ENCODE data around the gene PSMB11. TPM values are rescaled to one million over a fixed set of nuclear protein-coding genes. Genes with fewer than 3 reads are reported as not detected.

The PSMB11 gene
- total and polyA plus RNA-seq, 2 donors (not counting 3 experiments of a cell fraction or from before 2014, with no cell fraction given), result not detected

GRCh38 chr14:23045419-23046357, 3.7 kb downstream of the PSMB11 start:
- Histone ChIP-seq H3K9ac (replicated peaks; ENCODE audit: extremely low read depth, insufficient read depth, low read length) (no peak overlapping the region), H3K27me3 (ENCODE audit: control insufficient read depth in 2 of 2, insufficient read depth in 2 of 2, low read length in 2 of 2) (no peaks in the 10 kb centered on the region), H3K79me2 (ENCODE audit: control insufficient read depth, insufficient read depth, low read length) (no peaks in the 10 kb centered on the region), H3K36me3 (ENCODE audit: control insufficient read depth in 2 of 2, extremely low read depth in 1 of 2, insufficient read depth in 2 of 2, low read length in 2 of 2) (peaks cover 0 to 4% of the 10 kb centered on the region in 2 experiments), H3K4me2 (ENCODE audit: insufficient read depth, low read length) (peak overlapping the region; percentile 34), H3K27ac (ENCODE audit: insufficient read depth, low read depth, low read length) (peak overlapping the region; percentile 50), H3K9me1 (replicated peaks; ENCODE audit: control insufficient read depth, extremely low read depth, insufficient read depth, low read length) (no peaks in the 10 kb centered on the region), H4K20me1 (replicated peaks; ENCODE audit: control insufficient read depth, extremely low read depth, insufficient read depth, low read length) (no peaks in the 10 kb centered on the region), H3K4me1 (ENCODE audit: control insufficient read depth, extremely low read depth, insufficient read depth, low read length) (peaks cover 41% of the 10 kb centered on the region), H2AFZ (ENCODE audit: low read depth, low read length) (peak overlapping the region; percentile 6), H3K4me3 (replicated peaks in 1 of 3; ENCODE audit: insufficient read depth in 1 of 3, low read depth in 1 of 3, low read length in 3 of 3) (no peak overlapping the region), H3K9me3 (replicated peaks; ENCODE audit: control insufficient read depth, insufficient read depth, low read length) (no peaks in the 10 kb centered on the region)
- dilution Hi-C loops (cut with MboI; ENCODE audit: extremely low pct_ligation_motif_present, low sequenced_read_pairs) (no loop called here), intact Hi-C loops (cut with micrococcal nuclease) (loop anchor here (2.0 kb wide), 2 partner anchors 39 to 51 kb away; no protein-coding TSS in a partner anchor)
- POLR2A ChIA-PET, result interaction anchor here (1.4 kb wide), 1 partner anchor 10 kb away, joined by 5 read pairs; no protein-coding TSS in a partner anchor
- peak; percentile 93 for FAIRE-seq
- DNase-seq (ENCODE audit: low read depth, low spot score), result peak; percentile 60
- TF ChIP-seq FOS (IDR thresholded peaks at IDR 0.05; ENCODE audit: borderline replicate concordance, insufficient read depth, low read length) (peak; percentile 52), POLR2A (IDR thresholded peaks at IDR 0.05; ENCODE audit: low read depth, low read length) (no peak), POLR2AphosphoS5 (IDR thresholded peaks at IDR 0.05; ENCODE audit: insufficient read depth, low read depth, low read length) (no peak), MAX (IDR thresholded peaks at IDR 0.05; ENCODE audit: insufficient read depth, insufficient read length) (no peak), JUN (IDR thresholded peaks at IDR 0.05; ENCODE audit: borderline replicate concordance, insufficient read depth, insufficient read length, low read depth) (peak; percentile 78)
- BruUV-seq (replicated peaks), result no TSS peak
- CTCF ChIA-PET, result interaction anchor here (1.8 to 4.0 kb wide), 5 partner anchors 11 to 59 kb away, joined by 6 to 34 read pairs (median 25); partner anchors contain the start of gene CDH24
